ENCODE measurements around the gene SPON1. TPM values are rescaled to one million over a fixed set of nuclear protein-coding genes. Genes with fewer than 3 reads are reported as not detected.

SPON1 gene
- total and polyA plus RNA-seq, 2 donors (not counting 1 experiment from before 2014, with no cell fraction given), result 0.30 TPM; not detected in 1

DNA sequence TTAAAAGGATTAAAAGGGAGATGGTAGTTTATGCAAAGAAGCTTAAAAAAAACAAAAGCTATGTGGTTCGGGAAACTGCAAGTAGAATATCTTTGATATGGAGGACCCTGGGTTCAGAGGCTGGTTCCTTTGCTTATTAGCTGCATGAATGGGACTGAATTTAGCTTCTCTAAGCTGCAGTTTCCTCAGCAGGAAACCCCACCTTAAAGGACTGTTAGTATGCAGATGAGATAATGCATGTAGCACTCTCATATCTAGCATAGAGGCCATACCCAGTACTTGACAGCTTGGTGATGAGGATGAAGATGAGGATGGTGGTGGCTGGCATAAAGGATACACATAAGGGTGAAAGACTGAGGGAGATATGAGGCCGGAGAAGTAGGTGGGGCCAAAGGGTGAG is 261.9 kb downstream of the SPON1 start:
- no peak overlapping the region for H3K27ac ChIP-seq (ENCODE audit: low read length in 2 of 2)
- DNase-seq, result no peak
- no peak for ATAC-seq (ENCODE audit: low read depth)
- H3K4me3 ChIP-seq (ENCODE audit: control extremely low read depth in 1 of 5, extremely low read depth in 1 of 5, insufficient read depth in 1 of 5, low read depth in 2 of 5, low read length in 4 of 5), result no peak overlapping the region
- Mint-ChIP-seq H3K27me3 (peaks cover 9% of the 10 kb centered on the region), H3K9me3 (ENCODE audit: insufficient read depth) (peaks cover 3% of the 10 kb centered on the region), H3K4me3 (no peak overlapping the region), H3K4me1 (peaks cover 9% of the 10 kb centered on the region), H3K27ac (no peak overlapping the region)
- H3K4me2 ChIP-seq (replicated peaks; ENCODE audit: low read depth, low read length, poor library complexity, severe bottlenecking), result no peak overlapping the region
- intact Hi-C loops (cut with micrococcal nuclease), result no loop called here
- WGBS (ENCODE audit: insufficient coverage), result 86% methylated on average over 2 of the region's 2 CpGs
- H3K27me3 ChIP-seq (replicated peaks in 1 of 4; ENCODE audit: control extremely low read depth in 1 of 4, control insufficient read depth in 3 of 4, insufficient read depth in 4 of 4, low read length in 3 of 4), result peaks cover 0 to 2% (median 0%) of the 10 kb centered on the region in 4 experiments
- CTCF ChIA-PET, result no interaction called here
- H4K20me1 ChIP-seq (ENCODE audit: control insufficient read depth, insufficient read depth, low read length, poor library complexity, severe bottlenecking), result no peaks in the 10 kb centered on the region
- no peaks in the 10 kb centered on the region for H3K36me3 ChIP-seq (replicated peaks in 1 of 2; ENCODE audit: control extremely low read depth in 1 of 2, control insufficient read depth in 1 of 2, extremely low read depth in 1 of 2, insufficient read depth in 2 of 2, low read length in 1 of 2)
- no peaks in the 10 kb centered on the region for H3K79me2 ChIP-seq (ENCODE audit: control insufficient read depth, insufficient read depth, low read length)
- TF ChIP-seq CTCF (IDR thresholded peaks at IDR 0.05) (no peak), EZH2 (IDR thresholded peaks at IDR 0.05; ENCODE audit: borderline replicate concordance, insufficient read depth, low read depth, low read length, poor library complexity, severe bottlenecking) (no peak)
- peaks cover 1 to 4% (median 4%) of the 10 kb centered on the region in 3 donors for H3K9me3 ChIP-seq (ENCODE audit: control extremely low read depth in 1 of 3, control insufficient read depth in 2 of 3, insufficient read depth in 1 of 3, low read length in 2 of 3)
- H3K9ac ChIP-seq (ENCODE audit: low read length), result no peak overlapping the region
- POLR2A ChIA-PET, result no interaction called here
- no peak overlapping the region for H2AFZ ChIP-seq (ENCODE audit: insufficient read depth, low read depth, low read length, poor library complexity, severe bottlenecking)
- peaks cover 6% of the 10 kb centered on the region in 2 donors for H3K4me1 ChIP-seq (ENCODE audit: control insufficient read depth in 2 of 2, insufficient read depth in 2 of 2, low read length in 2 of 2)

- no peak overlapping the region for H3K27ac ChIP-seq (ENCODE audit: low read length in 2 of 2)
- Mint-ChIP-seq H3K27me3 (peaks cover 15% of the 10 kb centered on the region), H3K27ac (no peak overlapping the region), H3K4me3 (no peak overlapping the region), H3K9me3 (ENCODE audit: insufficient read depth) (peaks cover 3% of the 10 kb centered on the region), H3K4me1 (peaks cover 9% of the 10 kb centered on the region)
- ATAC-seq (ENCODE audit: low read depth) (no peak), DNase-seq (no peak)
- intact Hi-C loops (cut with micrococcal nuclease), result no loop called here
- H3K79me2 ChIP-seq (ENCODE audit: control insufficient read depth, insufficient read depth, low read length), result no peaks in the 10 kb centered on the region
- no peak overlapping the region for H3K4me2 ChIP-seq (replicated peaks; ENCODE audit: low read depth, low read length, poor library complexity, severe bottlenecking)
- TF ChIP-seq EZH2 (IDR thresholded peaks at IDR 0.05; ENCODE audit: borderline replicate concordance, insufficient read depth, low read depth, low read length, poor library complexity, severe bottlenecking) (no peak), CTCF (IDR thresholded peaks at IDR 0.05) (no peak)
- H3K36me3 ChIP-seq (replicated peaks in 1 of 2; ENCODE audit: control extremely low read depth in 1 of 2, control insufficient read depth in 1 of 2, extremely low read depth in 1 of 2, insufficient read depth in 2 of 2, low read length in 1 of 2), result no peaks in the 10 kb centered on the region
- H4K20me1 ChIP-seq (ENCODE audit: control insufficient read depth, insufficient read depth, low read length, poor library complexity, severe bottlenecking), result no peaks in the 10 kb centered on the region
- no peak overlapping the region for H2AFZ ChIP-seq (ENCODE audit: insufficient read depth, low read depth, low read length, poor library complexity, severe bottlenecking)
- ChIA-PET CTCF (no interaction called here), POLR2A (no interaction called here)
- 86% methylated on average over 1 of the region's 4 CpGs for WGBS (ENCODE audit: insufficient coverage)
- peaks cover 0 to 4% (median 4%) of the 10 kb centered on the region in 3 donors for H3K9me3 ChIP-seq (ENCODE audit: control extremely low read depth in 1 of 3, control insufficient read depth in 2 of 3, insufficient read depth in 1 of 3, low read length in 2 of 3)
- H3K9ac ChIP-seq (ENCODE audit: low read length), result no peak overlapping the region
- peaks cover 6% of the 10 kb centered on the region in 2 donors for H3K4me1 ChIP-seq (ENCODE audit: control insufficient read depth in 2 of 2, insufficient read depth in 2 of 2, low read length in 2 of 2)
- no peak overlapping the region for H3K4me3 ChIP-seq (ENCODE audit: control extremely low read depth in 1 of 5, extremely low read depth in 1 of 5, insufficient read depth in 1 of 5, low read depth in 2 of 5, low read length in 4 of 5)
- H3K27me3 ChIP-seq (replicated peaks in 1 of 4; ENCODE audit: control extremely low read depth in 1 of 4, control insufficient read depth in 3 of 4, insufficient read depth in 4 of 4, low read length in 3 of 4), result peaks cover 0 to 2% (median 0%) of the 10 kb centered on the region in 4 experiments
These were observed 263.1 kb downstream of the SPON1 start for GRCh38 chr11:14225666-14226065.

All from B cell (primary cell).